ENCODE measurements around the gene FAN1. TPM values are rescaled to one million over a fixed set of nuclear protein-coding genes. Genes with fewer than 3 reads are reported as not detected.

FAN1 gene
- total RNA-seq, 1 experiment from 2014 or later, result 28.2 TPM

DNA sequence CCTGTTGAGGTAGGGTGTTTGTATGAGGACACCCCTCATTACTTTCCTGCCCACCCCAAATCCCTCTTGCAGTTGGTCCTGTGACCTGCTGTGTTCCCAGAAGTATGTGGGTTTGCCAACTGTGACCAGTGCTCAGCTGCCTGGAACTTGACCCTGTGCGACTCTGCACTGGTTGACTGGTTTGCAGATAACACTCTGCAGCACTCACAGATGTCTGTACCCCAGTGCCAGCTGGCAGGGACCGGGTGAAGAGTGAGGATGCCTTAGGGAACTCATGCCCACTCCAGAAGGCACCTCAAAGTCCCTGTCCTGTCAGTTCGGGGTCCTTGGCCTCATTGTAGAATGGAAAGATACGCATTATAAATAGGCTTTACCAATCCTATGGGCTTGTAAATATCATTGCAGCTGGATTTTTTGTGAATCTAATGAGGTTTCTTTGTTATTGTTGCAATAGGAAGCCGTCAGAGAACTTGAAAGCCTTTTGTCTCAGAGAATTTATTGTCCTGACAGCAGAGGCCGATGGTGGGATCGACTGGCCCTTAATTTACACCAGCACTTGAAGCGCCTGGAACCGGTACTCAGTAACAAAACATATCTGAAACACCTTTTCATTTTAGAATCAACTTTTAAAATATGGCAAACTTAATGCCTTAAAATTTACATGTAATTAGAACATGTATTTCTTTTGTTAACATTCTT lies 18.2 kb downstream of the FAN1 start:
- TF ChIP-seq, protein P1, sequence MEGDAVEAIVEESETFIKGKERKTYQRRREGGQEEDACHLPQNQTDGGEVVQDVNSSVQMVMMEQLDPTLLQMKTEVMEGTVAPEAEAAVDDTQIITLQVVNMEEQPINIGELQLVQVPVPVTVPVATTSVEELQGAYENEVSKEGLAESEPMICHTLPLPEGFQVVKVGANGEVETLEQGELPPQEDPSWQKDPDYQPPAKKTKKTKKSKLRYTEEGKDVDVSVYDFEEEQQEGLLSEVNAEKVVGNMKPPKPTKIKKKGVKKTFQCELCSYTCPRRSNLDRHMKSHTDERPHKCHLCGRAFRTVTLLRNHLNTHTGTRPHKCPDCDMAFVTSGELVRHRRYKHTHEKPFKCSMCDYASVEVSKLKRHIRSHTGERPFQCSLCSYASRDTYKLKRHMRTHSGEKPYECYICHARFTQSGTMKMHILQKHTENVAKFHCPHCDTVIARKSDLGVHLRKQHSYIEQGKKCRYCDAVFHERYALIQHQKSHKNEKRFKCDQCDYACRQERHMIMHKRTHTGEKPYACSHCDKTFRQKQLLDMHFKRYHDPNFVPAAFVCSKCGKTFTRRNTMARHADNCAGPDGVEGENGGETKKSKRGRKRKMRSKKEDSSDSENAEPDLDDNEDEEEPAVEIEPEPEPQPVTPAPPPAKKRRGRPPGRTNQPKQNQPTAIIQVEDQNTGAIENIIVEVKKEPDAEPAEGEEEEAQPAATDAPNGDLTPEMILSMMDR (conservative IDR thresholded peaks at IDR 0.05), result no peak
- Mint-ChIP-seq H3K4me1 (peaks cover 40 to 42% of the 10 kb centered on the region in 2 experiments), H3K36me3 (ENCODE audit: insufficient read depth in 1 of 3, low read depth in 3 of 3) (peaks cover 21 to 69% (median 68%) of the 10 kb centered on the region in 3 experiments; a peak in 6 of 7 replicates), H3K27ac (peak overlapping the region; percentile 95 to 100 (median 98)), H3K9me3 (no peaks in the 10 kb centered on the region), H3K27me3 (ENCODE audit: low read depth) (no peaks in the 10 kb centered on the region), H3K4me3 (peak overlapping the region; percentile 28 to 50; a peak in 4 of 5 replicates)
- peaks cover 7% of the 10 kb centered on the region; the same call in 1 of the 2 replicates for H3K4me1 ChIP-seq (ENCODE audit: insufficient read depth, low read length)
- no peaks in the 10 kb centered on the region for H3K79me1 ChIP-seq (ENCODE audit: insufficient read depth, low read depth, low read length, poor library complexity, severe bottlenecking)
- H3K79me2 ChIP-seq (ENCODE audit: insufficient read depth, low read length), result no peaks in the 10 kb centered on the region
- H2BK5ac ChIP-seq (ENCODE audit: insufficient read length, low read length), result no peak overlapping the region
- H2AFZ ChIP-seq (ENCODE audit: low read length), result no peak overlapping the region
- H4K20me1 ChIP-seq (ENCODE audit: control insufficient read depth, insufficient read depth, insufficient read length), result no peaks in the 10 kb centered on the region
- H2AK5ac ChIP-seq (ENCODE audit: insufficient read length, low read length), result no peak overlapping the region
- no peak overlapping the region for H2BK120ac ChIP-seq (ENCODE audit: low read depth, low read length, poor library complexity, severe bottlenecking)
- no peaks in the 10 kb centered on the region for H3K23me2 ChIP-seq (ENCODE audit: insufficient read length, low read depth, low read length, poor library complexity, severe bottlenecking)
- H3K56ac ChIP-seq (ENCODE audit: insufficient read length, low read depth, low read length), result no peak overlapping the region
- no CpG with 5 or more reads among the region's 9 CpGs for WGBS (ENCODE audit: extremely low coverage, insufficient read length, low lambda C conversion rate)
- no peaks in the 10 kb centered on the region for H3K9me3 ChIP-seq (ENCODE audit: control insufficient read depth, low read depth, low read length)
- DNase-seq, result peak; percentile 43
- peak overlapping the region; percentile 44; the same call in 1 of the 2 replicates for H3K14ac ChIP-seq (ENCODE audit: insufficient read depth, low read length)
- H4K91ac ChIP-seq (ENCODE audit: insufficient read length, low read depth, low read length), result no peak overlapping the region
- no peak overlapping the region for H2BK20ac ChIP-seq (ENCODE audit: low read depth, low read length, poor library complexity, severe bottlenecking)
- H3K9ac ChIP-seq (ENCODE audit: extremely low read depth, insufficient read length, low read length), result no peak overlapping the region
- peak overlapping the region; percentile 97 for H3K27ac ChIP-seq (ENCODE audit: insufficient read length, low read depth, low read length)
- no peak overlapping the region for H3K4ac ChIP-seq (ENCODE audit: low read depth, low read length)
- no peak overlapping the region for H2BK15ac ChIP-seq (ENCODE audit: low read depth, low read length)
- peak overlapping the region; percentile 85 for H2BK12ac ChIP-seq (ENCODE audit: insufficient read length, low read depth, low read length)
- H3K23ac ChIP-seq (ENCODE audit: insufficient read length, low read depth, low read length), result no peak overlapping the region
- H3K4me2 ChIP-seq (ENCODE audit: insufficient read depth, insufficient read length, low read length), result peak overlapping the region; percentile 28
- H3K18ac ChIP-seq (ENCODE audit: insufficient read length, low read depth, low read length), result peak overlapping the region; percentile 43
- no peaks in the 10 kb centered on the region for H3K27me3 ChIP-seq (ENCODE audit: insufficient read depth, low read length)
- no peak overlapping the region for H4K5ac ChIP-seq (ENCODE audit: insufficient read length, low read depth, low read length)
- H4K8ac ChIP-seq (replicated peaks; ENCODE audit: insufficient read length, low read depth, low read length), result no peak overlapping the region
- H3T11ph ChIP-seq (ENCODE audit: low read length), result no peak overlapping the region

Data from H9 (cell line).